ENCODE measurements around the gene C9orf153. TPM values are rescaled to one million over a fixed set of nuclear protein-coding genes. Genes with fewer than 3 reads are reported as not detected.

The C9orf153 gene
- total RNA-seq, 3 donors from 2014 or later = 0.18 to 0.73 TPM; not detected in 1

Other genes with a start within 250 kb of the C9orf153 start
- 1 to 10 TPM; 1.5 to 2.7 (median 1.9) TPM for gene GOLM1, start 160.1 kb downstream of the C9orf153 start, total RNA-seq
- 10 to 100 TPM; 37.1 to 43.4 (median 42.1) TPM for gene ISCA1, start 22.9 kb upstream of the C9orf153 start, total RNA-seq
- 10 to 100 TPM; 26.4 to 36.7 (median 29.8) TPM for gene TUT7, start 94.8 kb upstream of the C9orf153 start, total RNA-seq

All from activated T-cell treated with anti-CD3 and anti-CD28 coated beads, Interleukin-2, amount 50 U/mL, for 4 hours (primary cell).